Upper lobe of right lung (tissue), 1 donor: Measurements from ENCODE around the gene RPLP1. TPM values are rescaled to one million over a fixed set of nuclear protein-coding genes. Genes with fewer than 3 reads are reported as not detected.

Experiments used
- ATAC-seq: fragments of 200-7000 bp; cut with Tn5 transposase; one replicate; pipeline ENCODE4 v1.9.1; 2020; ENCODE audit warnings: mild to moderate bottlenecking, moderate library complexity
- DNase-seq: peaks from one replicate; pipeline ENCODE4 v3.0.0-alpha.2; 2020
- H3K27ac ChIP-seq: fragments of 200-600 bp; one replicate; pipeline ENCODE4 v1.8.0; 2022
- H3K27me3 ChIP-seq: fragments of 200-600 bp; one replicate; pipeline ENCODE4 v1.8.0; 2022; ENCODE audit warnings: mild to moderate bottlenecking
- H3K36me3 ChIP-seq: fragments of 200-600 bp; one replicate; pipeline ENCODE4 v1.8.0; 2022
- H3K4me1 ChIP-seq: fragments of 200-600 bp; one replicate; pipeline ENCODE4 v1.8.0; 2022
- H3K4me3 ChIP-seq: fragments of 200-600 bp; one replicate; pipeline ENCODE4 v1.8.0; 2022; ENCODE audit warnings: mild to moderate bottlenecking
- H3K9me3 ChIP-seq: fragments of 200-600 bp; one replicate; pipeline ENCODE4 v1.8.0; 2022
- CTCF ChIP-seq: fragments of 200-600 bp; IDR thresholded peaks from one replicate; pipeline ENCODE4 v1.8.0; 2022; ENCODE audit warnings: antibody characterized with exemption
- intact Hi-C: fragments of 100-400 bp; cut with DNase I; formaldehyde crosslinking; loops from one replicate; pipeline ENCODE4 v1.11.0; 2022
- total RNA-seq: library from RNA; stranded (reverse); fragmentation: NEBNext Ultra II Directional; extraction: Animal tissue kit (Norgen Biotek cat#: 25700); gene quantifications from one replicate; pipeline ENCODE4 v1.2.1, GENCODE V29; 2021
- donor health status: DM: no; HTN: yes; CAD: no; lungs with severe emphysema.

Gene RPLP1
- total RNA-seq, 1 donor from 2014 or later, result 1,255 TPM

- ATAC-seq, result no peak
- intact Hi-C loops, result no loop called here
- no peak for TF ChIP-seq CTCF
Observed at GRCh38 chr15:69499521-69500211, 47.0 kb downstream of the RPLP1 start.

GRCh38 chr15:69500339-69500738, 47.7 kb downstream of the RPLP1 start:
- intact Hi-C loops, result no loop called here

More at GRCh38 chr15:69499521-69500211, 47.0 kb downstream of the RPLP1 start:
- no peaks in the 10 kb centered on the region for H3K27me3 ChIP-seq
- no peak overlapping the region for H3K4me3 ChIP-seq
- no peak overlapping the region for H3K27ac ChIP-seq
- no peaks in the 10 kb centered on the region for H3K36me3 ChIP-seq
- no peak for DNase-seq
- no peaks in the 10 kb centered on the region for H3K9me3 ChIP-seq
- no peaks in the 10 kb centered on the region for H3K4me1 ChIP-seq

GRCh38 chr15:69501456-69501855, 48.8 kb downstream of the RPLP1 start:
- H3K9me3 ChIP-seq, result no peaks in the 10 kb centered on the region
- no peak for TF ChIP-seq CTCF
- no peak for DNase-seq
- no peaks in the 10 kb centered on the region for H3K36me3 ChIP-seq
- no peak for ATAC-seq
- intact Hi-C loops, result no loop called here
- no peaks in the 10 kb centered on the region for H3K4me1 ChIP-seq
- H3K4me3 ChIP-seq, result no peak overlapping the region
- no peak overlapping the region for H3K27ac ChIP-seq
- H3K27me3 ChIP-seq, result no peaks in the 10 kb centered on the region

More at GRCh38 chr15:69500339-69500738, 47.7 kb downstream of the RPLP1 start:
- Histone ChIP-seq H3K36me3 (no peaks in the 10 kb centered on the region), H3K4me3 (no peak overlapping the region), H3K27me3 (no peaks in the 10 kb centered on the region), H3K27ac (no peak overlapping the region), H3K9me3 (no peaks in the 10 kb centered on the region), H3K4me1 (no peaks in the 10 kb centered on the region)
- no peak for TF ChIP-seq CTCF
- ATAC-seq (no peak), DNase-seq (no peak)

- TF ChIP-seq CTCF, result peak; percentile 29
- ATAC-seq (no peak), DNase-seq (no peak)
- H3K9me3 ChIP-seq, result no peaks in the 10 kb centered on the region
- H3K27ac ChIP-seq, result no peak overlapping the region
- H3K4me1 ChIP-seq, result no peaks in the 10 kb centered on the region
- intact Hi-C loops, result no loop called here
- no peaks in the 10 kb centered on the region for H3K27me3 ChIP-seq
- H3K4me3 ChIP-seq, result no peak overlapping the region
- no peaks in the 10 kb centered on the region for H3K36me3 ChIP-seq
Observed at GRCh38 chr15:69502470-69503045, 49.9 kb downstream of the RPLP1 start.

GRCh38 chr15:69504352-69505040, 51.9 kb downstream of the RPLP1 start:
- Histone ChIP-seq H3K27ac (no peak overlapping the region), H3K9me3 (no peaks in the 10 kb centered on the region), H3K4me1 (no peaks in the 10 kb centered on the region), H3K27me3 (no peaks in the 10 kb centered on the region), H3K4me3 (no peak overlapping the region), H3K36me3 (no peaks in the 10 kb centered on the region)
- intact Hi-C loops, result no loop called here
- TF ChIP-seq CTCF, result no peak
- no peak for ATAC-seq
- no peak for DNase-seq

Other genes starting within 250 kb of the RPLP1 start
- 37.9 TPM for gene PAQR5, start 153.9 kb upstream of the RPLP1 start, total RNA-seq
- gene KIF23, start 38.5 kb upstream of the RPLP1 start, total RNA-seq, result 2.7 TPM